CD4-positive, alpha-beta T cell treated with Interleukin-6 at 100 ng/mL for 8 hours (primary cell): Measurements from ENCODE around the gene SYT9.
A peak's percentile ranks its signal among the peaks of the same experiment; 100 is the strongest.

Experiments used
- DNase-seq: peaks from one replicate; pipeline ENCODE4 v3.0.0-alpha.2; 2020; ENCODE audit warnings: mixed read lengths, low spot score

The SYT9 gene

DNA sequence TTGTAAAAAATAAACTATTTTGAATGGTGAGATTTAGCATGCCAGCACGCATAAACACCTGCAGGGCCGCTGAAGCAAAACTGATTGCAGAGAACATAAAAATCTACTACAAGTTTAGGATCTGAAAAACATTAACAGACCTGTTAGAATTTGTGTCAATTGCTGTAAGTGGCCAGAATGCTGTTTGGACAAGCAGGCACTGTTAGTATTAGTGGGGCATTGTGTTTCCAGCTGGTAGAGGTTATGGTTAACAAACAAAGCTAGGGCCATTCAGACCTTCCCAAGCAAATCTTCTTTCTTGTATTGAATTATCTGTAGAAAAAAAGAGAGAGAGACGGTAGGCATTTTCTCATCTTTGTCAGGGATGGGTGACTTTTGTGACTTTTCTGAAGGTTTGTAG is 176.0 kb downstream of the SYT9 start:
- DNase-seq, result no peak

DNA sequence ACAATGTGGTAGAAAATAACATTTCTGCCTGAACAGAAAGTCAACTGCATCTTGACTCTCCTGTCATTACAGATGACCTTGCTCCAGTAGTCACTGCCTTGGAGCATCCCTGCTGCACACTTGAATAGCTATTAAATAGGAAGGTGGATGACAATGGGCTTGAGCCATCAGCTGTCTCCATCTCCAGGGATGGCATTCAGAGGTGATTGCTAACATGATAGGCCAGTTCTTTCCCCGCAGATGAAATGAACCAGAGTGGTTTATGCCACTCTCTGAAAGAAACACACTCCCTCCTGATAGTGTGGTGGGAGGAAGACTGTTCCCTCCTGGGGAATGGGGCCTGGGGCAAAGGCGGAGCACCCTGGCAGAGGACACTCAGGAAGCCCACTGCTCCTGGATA is 176.5 kb downstream of the SYT9 start:
- DNase-seq, result no peak

DNA sequence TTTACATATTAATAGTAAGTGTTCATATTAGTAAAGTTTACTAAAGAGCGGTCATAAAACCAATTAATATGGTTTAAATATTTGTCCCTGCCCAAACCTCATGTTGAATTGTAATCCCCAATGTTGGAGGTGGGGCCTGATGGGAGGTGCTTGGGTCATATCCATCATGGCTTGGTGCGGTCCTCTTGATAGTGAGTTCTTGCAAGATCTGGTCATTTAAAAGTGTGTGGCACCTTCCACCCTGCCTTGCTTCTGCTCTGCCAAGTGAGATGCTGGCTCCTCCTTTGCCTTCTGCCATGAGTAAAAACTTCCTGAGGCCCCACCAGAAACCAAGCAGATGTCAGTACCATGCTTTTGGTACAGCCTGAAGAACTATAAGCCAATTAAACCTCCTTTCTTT is 178.8 kb downstream of the SYT9 start:
- DNase-seq, result no peak

DNA sequence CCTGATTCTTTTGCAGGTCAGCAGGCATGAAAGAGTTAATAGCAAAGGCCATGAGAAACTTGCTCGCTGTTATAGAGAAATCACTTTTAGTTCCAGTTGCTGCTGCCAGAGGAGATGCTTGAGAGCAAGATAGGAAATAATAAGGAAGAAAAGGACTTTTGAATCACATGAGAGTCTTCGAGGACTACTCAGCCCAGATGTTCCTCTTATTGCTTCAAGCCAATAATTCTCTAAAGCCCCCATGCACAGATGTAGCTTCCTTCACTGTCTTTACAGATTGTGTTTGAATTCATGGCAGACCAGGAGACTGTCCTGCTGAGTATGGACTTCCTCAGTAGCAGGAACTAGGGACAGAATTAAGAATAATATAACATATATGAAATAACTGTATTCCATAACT is 183.5 kb downstream of the SYT9 start:
- DNase-seq, result no peak

DNA sequence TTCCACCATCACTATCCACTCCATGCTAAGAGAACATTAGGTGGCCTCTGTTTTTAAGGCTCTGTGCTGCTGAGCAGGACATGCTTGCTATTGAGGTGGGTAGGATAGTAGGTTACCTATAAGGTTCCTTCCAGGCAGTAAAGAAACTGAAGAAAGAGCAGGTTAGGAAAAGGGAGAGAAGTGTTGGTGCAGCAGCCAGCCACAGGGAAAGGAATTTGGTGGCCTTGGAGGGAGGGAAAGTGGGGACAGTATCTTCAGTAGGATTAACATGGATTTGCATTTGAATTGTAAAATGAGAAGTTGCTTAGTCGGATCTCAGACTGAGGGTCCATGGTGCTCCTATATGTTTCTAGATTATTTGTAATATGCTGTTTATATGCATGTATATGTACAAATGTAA is 184.4 kb downstream of the SYT9 start:
- DNase-seq, result no peak

DNA sequence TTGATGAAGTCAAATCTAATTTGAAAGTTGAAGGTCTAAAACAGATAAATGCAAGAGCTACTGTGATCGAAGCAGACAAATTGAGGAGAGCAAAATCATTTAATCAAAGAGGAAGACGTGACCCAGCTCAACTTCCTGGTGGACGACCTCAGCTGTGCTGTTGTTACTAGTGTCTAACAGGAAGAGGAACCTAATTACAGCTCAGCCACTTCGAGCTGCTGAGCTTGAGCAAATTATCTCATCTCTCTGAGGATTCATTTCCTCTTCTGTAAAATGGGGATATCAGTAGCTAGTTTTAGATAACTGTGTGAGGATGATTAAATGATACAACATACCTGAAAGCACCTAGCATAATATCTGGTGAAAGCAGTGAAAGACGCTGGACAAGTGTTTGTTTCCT is 185.0 kb downstream of the SYT9 start:
- DNase-seq, result peak; percentile 42

DNA sequence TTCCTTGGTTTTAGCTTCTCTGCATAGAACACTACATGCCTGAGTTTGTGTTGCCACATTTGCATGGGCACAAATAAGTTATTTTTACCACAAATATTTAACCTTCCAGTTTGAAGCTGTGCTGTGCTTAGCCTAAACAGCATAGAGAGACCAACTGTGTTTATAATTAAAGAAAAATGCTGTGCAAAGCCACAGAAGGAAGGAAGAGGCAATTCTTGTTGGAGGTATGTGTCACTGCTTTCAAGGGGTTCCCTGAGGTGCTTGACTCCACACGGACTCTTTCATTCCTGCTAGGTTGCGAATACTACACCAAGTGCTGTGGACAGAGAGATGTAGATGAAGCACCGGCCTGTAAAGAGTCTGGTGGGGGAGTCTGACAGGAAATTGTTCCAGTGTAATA is 186.0 kb downstream of the SYT9 start:
- DNase-seq, result no peak

DNA sequence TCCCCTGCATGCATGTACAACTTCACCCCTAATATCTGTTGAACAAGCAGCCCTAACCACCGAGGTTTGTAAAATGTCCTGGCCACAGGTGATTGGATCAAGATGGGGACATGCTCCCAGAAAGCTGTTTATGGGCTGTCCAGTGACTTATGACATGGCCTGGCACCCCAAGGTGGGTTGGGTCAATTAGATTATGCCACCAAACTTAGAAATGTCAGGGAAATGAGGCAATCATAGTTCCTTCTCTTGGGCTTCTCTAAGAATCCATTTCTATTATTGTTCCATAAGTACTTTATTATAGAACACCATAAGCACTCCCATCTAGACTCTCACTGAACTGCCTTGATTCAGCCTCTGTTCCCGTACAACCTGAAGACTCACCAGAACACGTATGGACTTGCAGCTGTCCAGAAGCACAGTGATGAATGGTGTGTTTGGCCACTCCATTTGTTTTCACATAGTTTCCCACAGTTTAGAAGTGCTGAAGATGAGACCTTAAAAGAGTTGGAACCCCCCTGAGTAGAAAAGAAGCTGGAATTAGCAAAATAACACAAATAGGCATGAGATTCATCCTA is 188.1 kb downstream of the SYT9 start:
- no peak for DNase-seq

DNA sequence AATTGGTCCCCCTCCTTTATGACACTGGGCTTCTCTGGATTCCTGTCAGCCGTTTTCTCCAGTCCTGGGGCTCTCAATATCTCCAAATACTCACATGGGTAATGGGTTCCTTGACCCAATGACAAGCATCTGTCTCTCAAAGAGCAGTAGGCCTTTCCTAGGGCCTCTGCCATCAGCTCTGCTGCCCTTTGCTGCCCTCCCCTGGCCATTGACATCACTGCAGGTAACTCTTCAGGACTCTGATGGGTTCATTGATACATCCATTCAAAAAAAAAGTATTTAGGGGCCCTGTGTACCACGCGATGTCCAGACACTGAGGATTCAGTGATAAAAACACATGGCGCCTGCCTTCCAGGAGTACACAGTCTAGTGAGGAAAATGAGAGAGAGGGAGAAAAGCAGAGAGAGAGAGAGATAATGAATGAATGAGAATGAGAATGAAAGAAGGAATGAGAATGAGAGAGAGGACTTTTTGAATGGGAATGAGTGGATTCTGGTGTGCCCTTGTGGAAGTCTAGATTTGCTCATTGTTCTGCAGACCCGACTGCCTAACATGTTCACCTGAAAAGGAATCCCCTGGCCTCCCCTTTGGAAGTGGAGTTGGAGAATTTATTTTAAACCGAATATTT is 191.0 kb downstream of the SYT9 start:
- DNase-seq, result peak; percentile 60

DNA sequence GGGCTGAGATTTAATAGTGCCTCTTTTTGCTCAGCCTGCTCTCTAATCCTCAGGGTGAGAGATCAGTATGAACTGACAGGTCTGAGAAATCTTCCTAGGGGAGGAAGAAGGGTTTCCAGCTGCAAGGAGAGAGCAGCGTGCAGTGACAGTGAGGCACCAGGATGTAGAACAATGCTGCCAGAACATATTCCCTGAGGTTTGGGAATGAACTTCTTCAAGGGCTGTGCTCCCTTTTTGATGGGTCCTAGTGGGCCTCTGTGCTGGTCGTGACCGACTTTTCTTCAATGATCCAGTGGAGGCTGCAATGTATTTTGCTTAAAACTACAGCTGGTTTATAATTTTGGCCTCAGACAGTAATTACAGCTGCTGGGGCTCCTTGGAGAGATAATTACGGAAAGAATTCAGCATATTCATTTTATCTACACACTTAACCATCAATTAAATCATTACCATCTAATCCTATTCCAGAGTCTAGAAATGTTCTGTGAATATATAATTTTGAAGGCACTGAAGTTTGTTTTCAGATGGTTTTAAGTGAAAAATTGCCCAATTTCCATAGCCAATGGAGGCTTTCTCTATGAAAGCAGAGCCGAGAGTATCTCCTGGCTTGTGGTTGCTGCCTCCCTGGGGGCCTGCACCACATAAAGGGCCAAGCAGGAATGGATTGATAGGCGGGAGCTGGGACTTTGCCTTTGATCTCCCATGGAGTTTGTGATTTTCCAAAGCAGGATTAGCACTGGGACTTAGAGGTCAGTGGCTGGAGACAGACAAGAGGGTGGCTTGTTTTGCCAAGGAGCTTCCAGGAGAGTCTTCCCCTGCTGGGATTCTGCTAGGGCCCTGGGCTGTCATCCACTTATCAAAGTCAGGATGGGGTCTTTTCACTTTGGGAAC is 192.6 kb downstream of the SYT9 start:
- DNase-seq, result no peak

DNA sequence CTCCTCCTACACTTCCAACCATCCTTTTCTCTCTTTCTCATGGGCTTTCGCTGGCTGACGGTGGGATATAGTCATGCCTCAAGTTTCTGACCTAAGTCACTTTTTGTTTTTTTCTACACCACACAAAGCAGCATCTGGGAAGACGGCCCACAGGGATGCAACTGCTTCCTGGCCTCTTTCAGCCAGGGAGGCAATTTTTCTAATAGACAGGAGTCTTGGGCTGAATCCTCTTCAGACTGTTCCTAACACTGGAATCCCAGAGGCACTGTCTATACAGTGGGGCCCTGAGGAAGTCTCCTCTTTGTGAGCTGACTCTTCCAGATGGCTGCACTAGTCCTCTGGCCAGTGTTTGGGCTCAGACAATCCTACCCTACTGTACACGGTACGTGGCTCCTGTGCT is 193.9 kb downstream of the SYT9 start:
- no peak for DNase-seq

DNA sequence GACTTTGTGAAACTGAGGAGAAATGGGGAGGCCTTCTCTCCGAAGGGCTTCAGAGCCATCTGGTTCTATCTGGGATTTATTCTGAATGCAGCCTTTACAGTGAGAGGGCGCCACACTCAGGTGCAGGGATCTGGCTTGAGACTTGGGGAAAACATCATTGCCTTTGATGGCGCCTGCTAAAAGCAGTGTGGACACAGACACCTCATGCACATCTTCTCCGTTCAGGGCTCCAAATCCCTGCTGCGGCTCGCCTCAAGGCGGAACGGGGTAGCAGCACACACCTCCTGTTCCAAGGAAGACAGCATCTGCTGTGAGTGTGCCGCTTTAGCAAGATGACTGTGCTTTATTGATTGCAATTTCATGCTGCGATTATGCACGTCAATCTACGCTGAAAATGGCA is 196.5 kb downstream of the SYT9 start:
- DNase-seq, result no peak

DNA sequence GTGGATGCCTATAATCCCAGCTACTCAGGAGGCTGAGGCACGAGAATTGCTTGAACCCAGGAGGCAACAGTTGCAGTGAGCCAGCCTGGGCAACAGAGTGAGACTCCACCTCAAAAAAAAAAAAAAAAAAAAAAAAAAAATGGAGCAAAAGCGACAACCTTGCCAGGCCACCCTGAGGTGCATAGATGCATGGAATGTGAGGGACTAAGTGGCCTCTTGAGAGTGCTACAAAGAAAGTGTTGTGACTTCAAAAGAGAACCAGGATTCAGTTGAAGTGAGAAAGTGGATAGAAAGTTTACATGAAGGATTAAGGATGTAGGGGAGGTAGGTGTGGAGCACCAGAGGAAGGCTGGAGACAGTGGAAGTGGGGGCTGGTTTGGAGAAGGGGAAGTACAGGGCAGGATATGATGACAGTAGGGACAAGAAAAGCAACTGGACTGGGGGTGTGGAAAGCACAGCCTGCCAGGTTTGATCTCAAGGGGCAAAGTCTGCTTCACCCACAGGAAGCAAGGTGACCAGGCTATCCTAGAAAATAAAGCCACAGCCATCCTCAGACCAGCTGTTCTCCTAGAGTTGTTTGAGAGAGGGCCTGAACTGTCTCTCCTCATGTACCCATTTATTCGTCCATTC is 197.6 kb downstream of the SYT9 start:
- no peak for DNase-seq

DNA sequence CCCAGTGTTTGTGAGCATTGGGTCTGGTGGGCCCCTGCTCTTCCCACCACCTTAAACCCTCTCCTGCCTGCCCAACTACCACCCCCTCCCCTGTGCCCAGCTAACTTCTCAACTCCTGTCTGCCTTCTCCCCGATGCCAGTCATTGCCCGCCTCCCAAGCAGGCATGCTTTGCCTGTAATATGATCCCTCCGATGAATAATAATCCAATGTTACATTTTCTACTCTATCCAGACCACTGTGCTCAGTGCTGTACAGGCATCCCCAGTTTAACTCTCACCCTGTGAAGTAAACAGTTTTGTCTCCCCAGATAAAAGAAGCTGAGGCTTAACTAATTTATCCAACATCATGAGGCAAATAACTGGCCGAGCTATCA is 198.1 kb downstream of the SYT9 start:
- no peak for DNase-seq

DNA sequence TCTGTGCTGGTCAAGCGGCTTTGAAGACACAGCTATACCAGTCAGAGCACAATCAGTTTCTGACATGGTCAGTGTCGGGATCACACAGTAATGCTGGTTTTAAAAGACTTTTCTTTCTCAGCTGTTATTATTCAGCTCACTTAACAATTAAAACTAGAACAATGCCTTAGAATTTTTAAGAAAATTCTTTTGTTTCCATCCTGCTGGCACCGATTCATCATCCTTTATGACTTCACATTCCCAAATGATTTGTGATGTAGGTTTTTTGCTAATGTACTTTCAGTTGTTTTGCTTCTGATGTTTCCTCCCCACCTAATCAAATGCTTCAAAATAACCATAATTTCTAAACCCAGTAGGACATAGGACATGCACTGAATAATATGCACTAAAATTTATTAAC is 199.1 kb downstream of the SYT9 start:
- no peak for DNase-seq

DNA sequence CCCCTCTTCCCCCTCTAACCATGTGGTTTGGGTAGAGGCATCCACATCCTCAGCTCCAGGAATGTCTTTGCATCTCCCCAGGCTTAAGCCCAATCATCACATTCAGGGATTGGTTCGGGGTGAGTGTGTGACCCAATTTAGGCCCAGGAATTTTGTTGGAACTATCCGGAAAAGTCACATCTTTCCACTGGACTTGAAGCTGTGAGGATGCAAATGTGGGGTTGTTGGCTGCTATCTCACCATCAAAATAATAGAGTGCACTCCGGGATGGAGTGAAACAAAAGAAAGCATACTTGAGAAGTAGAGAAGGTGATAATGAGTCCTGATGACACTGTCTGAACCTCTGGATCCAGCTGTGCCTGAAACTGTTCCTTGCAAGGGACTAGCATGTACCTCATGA is 199.8 kb downstream of the SYT9 start:
- DNase-seq, result no peak

DNA sequence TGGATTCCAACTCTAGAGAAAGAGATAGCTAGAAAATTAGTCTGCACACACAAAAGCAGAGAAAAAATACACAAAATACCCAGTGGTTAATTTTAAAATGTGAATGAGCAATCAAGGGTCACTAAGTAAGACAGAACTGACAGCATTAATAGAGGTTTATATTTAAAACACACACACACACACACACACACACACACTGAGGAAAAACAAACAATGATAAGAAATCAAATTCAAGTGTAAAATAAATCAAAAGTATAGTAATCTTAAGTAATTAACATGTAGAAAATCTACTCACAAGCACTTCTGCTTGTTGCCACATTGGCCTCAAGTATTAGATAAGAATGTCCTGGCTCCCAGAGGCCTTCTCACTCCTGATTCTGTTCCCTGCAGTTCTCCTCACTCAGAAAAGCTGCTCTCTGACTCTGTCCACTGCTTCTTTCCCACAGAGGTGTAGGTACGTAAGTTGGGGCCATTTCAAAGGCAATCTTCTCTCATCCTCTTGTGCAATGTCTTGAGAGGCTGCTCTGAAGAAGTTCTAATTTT is 200.3 kb downstream of the SYT9 start:
- no peak for DNase-seq

DNA sequence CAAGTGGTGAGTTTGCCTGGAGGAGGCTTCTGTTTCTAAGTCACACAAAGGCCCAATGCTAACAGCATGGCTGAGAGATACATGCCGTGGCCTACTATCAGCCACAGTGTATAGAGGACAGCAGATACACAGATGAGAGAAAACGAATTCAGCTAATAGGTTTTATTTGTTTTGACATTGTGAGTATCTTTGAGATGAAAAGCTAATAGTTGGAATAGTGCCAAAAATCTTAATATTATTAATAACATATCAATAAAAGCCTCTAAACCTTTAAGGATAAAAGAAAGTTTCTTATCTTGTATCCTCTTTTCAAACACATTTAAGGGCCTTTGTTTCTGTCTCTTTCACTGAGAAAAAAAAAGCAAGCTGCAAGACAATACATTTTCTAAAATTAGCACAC is 203.2 kb downstream of the SYT9 start:
- no peak for DNase-seq

DNA sequence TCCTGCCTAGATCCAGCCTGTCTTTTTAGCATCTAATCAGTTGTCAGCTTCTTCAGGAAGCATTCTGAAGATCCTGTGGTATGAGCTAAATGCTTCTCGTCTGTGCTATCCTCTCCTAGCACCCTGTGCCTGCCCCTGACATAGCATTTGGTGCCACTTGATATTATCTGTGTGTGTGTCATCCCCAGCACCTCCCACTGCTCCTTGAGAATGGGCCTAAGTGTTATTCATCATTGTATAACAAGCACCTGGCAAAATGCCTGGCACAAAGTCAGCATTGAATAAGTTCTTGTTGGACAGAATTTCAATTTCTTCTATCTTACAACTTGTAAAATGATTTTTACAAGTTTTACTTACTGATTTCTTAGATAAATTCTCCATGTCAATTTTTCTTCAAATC is 205.5 kb downstream of the SYT9 start:
- no peak for DNase-seq

DNA sequence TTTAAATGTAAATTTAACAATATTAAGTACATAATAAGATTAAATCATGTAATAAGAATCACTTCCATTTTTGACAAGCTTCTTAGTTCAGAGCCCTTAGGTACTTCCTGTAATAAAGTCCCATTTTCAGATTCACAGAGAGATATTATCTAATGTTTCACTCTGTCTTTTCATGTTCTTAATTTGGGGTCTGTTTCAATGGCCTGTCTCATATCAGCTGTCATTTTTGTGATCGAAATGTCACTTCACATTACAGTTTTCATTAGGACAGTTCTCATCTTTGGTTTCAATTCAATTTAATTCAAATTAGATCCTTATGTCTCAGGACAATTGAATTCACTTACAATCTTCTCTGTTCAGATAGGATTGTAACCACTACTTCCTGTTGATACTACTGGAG is 211.0 kb downstream of the SYT9 start:
- no peak for DNase-seq

DNA sequence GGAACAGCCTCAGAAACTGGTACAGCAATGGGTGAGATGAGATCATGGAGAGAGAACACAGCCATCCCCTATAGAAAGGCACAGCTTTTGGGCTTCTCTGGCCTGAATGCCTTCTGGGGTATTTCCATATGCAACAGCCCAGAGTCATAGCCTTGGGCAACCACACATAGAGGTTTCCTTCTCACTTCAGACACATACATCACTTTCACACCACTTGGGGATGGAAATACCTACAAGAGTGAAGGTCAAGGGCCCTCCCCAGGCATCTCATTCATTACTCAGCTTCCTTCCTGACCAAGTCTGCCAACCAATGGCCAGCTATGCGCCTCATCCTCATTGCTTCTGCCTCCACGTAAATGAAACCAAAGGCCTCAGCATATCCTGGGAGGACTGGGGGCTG is 215.9 kb downstream of the SYT9 start:
- no peak for DNase-seq

DNA sequence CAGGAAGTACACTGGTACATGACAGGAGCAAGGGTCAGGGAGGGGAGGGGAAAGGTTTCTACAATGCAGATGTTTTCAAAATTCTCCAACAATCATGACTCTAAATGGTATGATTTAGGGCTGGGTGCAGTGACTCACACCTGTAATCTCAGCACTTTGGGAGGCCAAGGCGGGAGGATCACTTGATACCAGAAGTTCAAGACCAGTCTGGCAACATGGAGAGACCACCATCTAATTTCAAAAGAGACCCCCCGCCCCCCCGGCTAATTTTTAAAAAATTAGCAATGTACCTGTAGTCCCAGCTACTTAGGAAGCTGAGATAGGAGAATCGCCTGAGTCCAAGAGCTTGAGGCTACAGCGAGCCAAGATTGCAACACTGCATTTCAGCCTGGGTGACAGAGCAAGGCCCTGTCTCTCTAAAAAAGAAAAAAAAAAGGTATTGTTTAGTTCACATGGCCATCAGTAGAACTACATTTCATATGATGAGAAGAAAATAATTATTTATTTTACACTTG is 217.7 kb downstream of the SYT9 start:
- no peak for DNase-seq

DNA sequence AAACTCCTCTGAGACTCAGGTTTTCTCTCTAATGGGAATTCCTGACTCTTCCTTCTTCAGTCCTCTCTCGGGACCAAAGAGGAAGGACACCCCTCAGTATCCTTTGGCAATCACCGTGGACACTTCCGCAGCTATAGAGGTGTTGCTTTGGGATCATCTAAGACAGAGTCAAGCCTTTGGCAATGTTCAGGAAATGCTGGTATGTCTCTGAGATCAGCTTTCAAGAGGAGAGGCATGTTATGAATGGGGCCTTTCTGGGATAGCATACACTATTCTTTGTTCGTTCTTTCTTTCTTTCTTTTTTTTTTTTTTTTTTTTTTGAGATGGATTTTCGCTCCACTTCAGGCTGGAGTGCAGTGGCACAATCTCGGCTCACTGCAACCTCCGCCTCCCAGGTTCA is 219.4 kb downstream of the SYT9 start:
- no peak for DNase-seq
